Measurements from ENCODE around the gene ANHX.
"Not testable (repeated sequence)": the region's sequence is repeated elsewhere in the genome, so short reads cannot be mapped to it uniquely, and the experiment has no call there.

DNA sequence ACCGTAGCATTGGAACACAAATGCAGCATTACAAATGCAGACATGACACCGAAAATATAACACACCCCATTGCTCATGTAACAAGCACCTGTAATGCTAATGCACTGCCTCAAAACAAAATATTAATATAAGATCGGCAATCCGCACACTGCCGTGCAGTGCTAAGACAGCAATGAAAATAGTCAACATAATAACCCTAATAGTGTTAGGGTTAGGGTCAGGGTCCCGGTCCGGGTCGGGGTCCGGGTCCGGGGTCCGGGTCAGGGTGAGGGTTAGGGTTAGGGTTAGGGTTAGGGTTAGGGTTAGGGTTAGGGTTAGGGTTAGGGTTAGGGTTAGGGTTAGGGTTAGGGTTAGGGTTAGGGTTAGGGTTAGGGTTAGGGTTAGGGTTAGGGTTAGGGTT, 29.0 kb upstream of the ANHX start:
- TF ChIP-seq YY1 (IDR thresholded peaks at IDR 0.05); CTCF (IDR thresholded peaks at IDR 0.05; ENCODE audit: low read depth, low read length, missing input control): not testable (repeated sequence)

All from liver (tissue), 2 donors.